Measurements from ENCODE around the gene GARIN5A. TPM values are rescaled to one million over a fixed set of nuclear protein-coding genes. Genes with fewer than 3 reads are reported as not detected.

GARIN5A gene
- total RNA-seq, 1 experiment from 2014 or later: 6.2 TPM

DNA sequence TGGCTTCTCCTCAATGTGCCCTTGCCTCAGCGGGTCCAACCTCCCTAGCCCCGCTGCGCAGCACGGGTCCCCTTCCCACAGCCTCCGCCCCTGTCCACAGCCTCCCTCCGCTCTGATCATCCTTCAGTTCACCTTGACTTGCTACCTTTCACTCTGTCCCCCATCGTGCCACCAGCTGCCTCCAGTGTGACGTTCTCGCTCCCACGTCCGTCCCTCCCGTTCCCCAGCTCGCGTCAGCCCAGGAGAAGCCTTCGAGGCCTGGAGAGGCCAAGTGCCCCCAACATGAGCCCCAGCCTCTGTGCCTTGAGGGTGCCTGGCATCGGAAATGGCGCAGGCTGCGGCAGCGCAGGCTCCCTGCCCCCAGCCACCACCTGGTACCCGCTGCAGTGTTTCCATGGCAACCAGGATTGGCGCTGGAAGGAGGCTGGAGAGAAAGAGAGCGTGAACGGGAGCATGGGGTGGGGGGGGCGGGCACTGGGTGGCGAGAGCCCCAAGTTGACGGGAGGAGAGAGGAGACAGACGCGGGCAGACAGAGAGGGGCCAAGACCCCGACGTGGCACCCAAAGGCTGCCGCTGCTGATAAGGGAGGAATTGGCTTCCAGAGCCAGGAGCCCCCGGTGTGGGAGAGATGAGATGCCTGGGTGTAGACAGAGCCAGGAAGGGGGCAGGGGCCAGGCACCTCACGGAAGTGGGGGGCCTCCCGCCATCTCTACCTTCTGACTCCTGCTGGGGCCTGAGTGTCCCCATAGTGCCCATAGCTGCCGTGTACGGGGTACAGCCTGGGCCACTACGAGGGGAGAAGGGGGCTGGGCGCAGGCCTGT is 37.9 kb upstream of the GARIN5A start:
- H3K79me2 ChIP-seq (ENCODE audit: low read length): 0 out of 2 replicates have a peak, but pooled peaks cover 3% of the 10 kb centered on the region
- no peak overlapping the region for H3K9ac ChIP-seq (ENCODE audit: low read length)
- no peak overlapping the region for H2AFZ ChIP-seq (ENCODE audit: low read length)
- no peak overlapping the region for H3K27ac ChIP-seq (ENCODE audit: low read length)
- no peaks in the 10 kb centered on the region for H3F3A ChIP-seq (ENCODE audit: low read length, unreplicated experiment)
- no peaks in the 10 kb centered on the region for H3K9me3 ChIP-seq (ENCODE audit: low read length)
- H3K4me3 ChIP-seq (ENCODE audit: low read length): no peak overlapping the region
- H3K4me2 ChIP-seq (ENCODE audit: low read length): no peak overlapping the region
- H3K9me2 ChIP-seq (replicated peaks; ENCODE audit: low read length): no peaks in the 10 kb centered on the region
- intact Hi-C loops (cut with micrococcal nuclease): no loop called here
- ATAC-seq (no peak), DNase-seq (no peak)
- no peaks in the 10 kb centered on the region for H3K27me3 ChIP-seq (ENCODE audit: low read length)
- no peaks in the 10 kb centered on the region for H3K36me3 ChIP-seq (ENCODE audit: low read depth, low read length)
- BruUV-seq (replicated peaks): no TSS peak
- POLR2A ChIA-PET (ENCODE audit: unreplicated experiment): no interaction called here
- no peak for TF ChIP-seq EZH2 (IDR thresholded peaks at IDR 0.05; ENCODE audit: low read length, unreplicated experiment)
- TF ChIP-seq EZH2phosphoT487 (IDR thresholded peaks at IDR 0.05; ENCODE audit: borderline replicate concordance, low read length): no peak
- TF ChIP-seq, protein P1, sequence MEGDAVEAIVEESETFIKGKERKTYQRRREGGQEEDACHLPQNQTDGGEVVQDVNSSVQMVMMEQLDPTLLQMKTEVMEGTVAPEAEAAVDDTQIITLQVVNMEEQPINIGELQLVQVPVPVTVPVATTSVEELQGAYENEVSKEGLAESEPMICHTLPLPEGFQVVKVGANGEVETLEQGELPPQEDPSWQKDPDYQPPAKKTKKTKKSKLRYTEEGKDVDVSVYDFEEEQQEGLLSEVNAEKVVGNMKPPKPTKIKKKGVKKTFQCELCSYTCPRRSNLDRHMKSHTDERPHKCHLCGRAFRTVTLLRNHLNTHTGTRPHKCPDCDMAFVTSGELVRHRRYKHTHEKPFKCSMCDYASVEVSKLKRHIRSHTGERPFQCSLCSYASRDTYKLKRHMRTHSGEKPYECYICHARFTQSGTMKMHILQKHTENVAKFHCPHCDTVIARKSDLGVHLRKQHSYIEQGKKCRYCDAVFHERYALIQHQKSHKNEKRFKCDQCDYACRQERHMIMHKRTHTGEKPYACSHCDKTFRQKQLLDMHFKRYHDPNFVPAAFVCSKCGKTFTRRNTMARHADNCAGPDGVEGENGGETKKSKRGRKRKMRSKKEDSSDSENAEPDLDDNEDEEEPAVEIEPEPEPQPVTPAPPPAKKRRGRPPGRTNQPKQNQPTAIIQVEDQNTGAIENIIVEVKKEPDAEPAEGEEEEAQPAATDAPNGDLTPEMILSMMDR (conservative IDR thresholded peaks at IDR 0.05; ENCODE audit: low read depth, low read length): no peak
- H3K4me1 ChIP-seq (ENCODE audit: insufficient read depth, low read length): peaks cover 10% of the 10 kb centered on the region; the same call in 1 of the 2 replicates
- CTCF ChIA-PET: no interaction called here
- H4K20me1 ChIP-seq (ENCODE audit: low read length): no peaks in the 10 kb centered on the region

DNA sequence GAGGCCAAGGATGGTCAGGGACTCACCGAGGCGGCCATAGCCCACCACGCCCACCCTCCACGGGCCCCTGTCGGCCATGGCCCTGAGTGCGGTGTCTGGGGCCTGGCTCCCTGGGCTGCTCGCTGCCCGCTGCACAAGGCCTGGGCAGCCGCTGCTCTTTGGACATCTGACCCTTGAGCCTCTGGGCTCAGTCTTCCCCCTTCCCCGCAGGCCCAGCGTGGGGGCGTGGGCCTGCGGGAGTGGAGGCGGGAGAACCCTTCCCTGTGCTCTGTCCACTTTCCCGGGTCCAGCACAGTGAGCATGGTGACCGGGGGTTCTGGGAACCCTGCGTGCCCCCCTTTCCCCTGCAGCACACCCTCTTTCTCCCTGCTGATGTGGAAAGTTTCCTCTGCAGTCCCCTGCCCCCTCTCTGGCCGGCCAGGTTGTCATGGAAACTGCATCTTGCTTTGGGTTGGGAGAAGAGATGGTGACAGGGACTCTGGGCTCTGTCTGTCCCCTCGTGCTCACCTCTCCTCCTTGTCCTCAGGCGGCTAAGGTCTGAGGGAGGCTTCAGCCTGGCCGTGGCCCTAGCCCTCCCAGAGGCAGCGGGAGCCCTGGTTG is 37.2 kb upstream of the GARIN5A start, which contains the start of gene ASPDH:
ASPDH (minus strand) TSS at position 168 of the 600 bp plus-strand sequence; CDS start at position 78, 90 bp downstream.
- DNase-seq (no peak), ATAC-seq (no peak)
- POLR2A ChIA-PET (ENCODE audit: unreplicated experiment): no interaction called here
- H3K27ac ChIP-seq (ENCODE audit: low read length): no peak within 1 kb of the TSS
- no peaks in the 10 kb centered on the region for H3F3A ChIP-seq (ENCODE audit: low read length, unreplicated experiment)
- H3K4me3 ChIP-seq (ENCODE audit: low read length): no peak within 1 kb of the TSS
- intact Hi-C loops (cut with micrococcal nuclease): no loop called here
- no peaks in the 10 kb centered on the region for H3K36me3 ChIP-seq (ENCODE audit: low read depth, low read length)
- H3K9me2 ChIP-seq (replicated peaks; ENCODE audit: low read length): no peaks in the 10 kb centered on the region
- no peaks in the 10 kb centered on the region for H4K20me1 ChIP-seq (ENCODE audit: low read length)
- H3K27me3 ChIP-seq (ENCODE audit: low read length): no peaks in the 10 kb centered on the region
- TF ChIP-seq, protein P1 (conservative IDR thresholded peaks at IDR 0.05; ENCODE audit: low read depth, low read length): no peak
- TF ChIP-seq EZH2 (IDR thresholded peaks at IDR 0.05; ENCODE audit: low read length, unreplicated experiment) (no peak), EZH2phosphoT487 (IDR thresholded peaks at IDR 0.05; ENCODE audit: borderline replicate concordance, low read length) (no peak)
- 0 out of 2 replicates have a peak, but pooled peaks cover 3% of the 10 kb centered on the region for H3K79me2 ChIP-seq (ENCODE audit: low read length)
- H3K9me3 ChIP-seq (ENCODE audit: low read length): no peaks in the 10 kb centered on the region
- CTCF ChIA-PET: no interaction called here
- no TSS peak for BruUV-seq (replicated peaks)
- H3K4me1 ChIP-seq (ENCODE audit: insufficient read depth, low read length): peaks cover 10% of the 10 kb centered on the region; the same call in 1 of the 2 replicates
- no peak within 1 kb of the TSS for H3K9ac ChIP-seq (ENCODE audit: low read length)
- H2AFZ ChIP-seq (ENCODE audit: low read length): no peak within 1 kb of the TSS
- H3K4me2 ChIP-seq (ENCODE audit: low read length): no peak within 1 kb of the TSS
